NCI-H1105 treated with DMSO at 0.1 percent for 48 hours (cell line): ENCODE data around the gene TCF7.
"Not testable (repeated sequence)": the region's sequence is repeated elsewhere in the genome, so short reads cannot be mapped to it uniquely, and the experiment has no call there.

Source experiments
- DNase-seq: peaks from one replicate; lab custom pipeline; 2025; lab: John Stamatoyannopoulos, UW

TCF7 gene

GRCh38 chr5:134145041-134145757 lies 30.7 kb downstream of the TCF7 start:
- no peak for DNase-seq

GRCh38 chr5:134145779-134146581 lies 31.5 kb downstream of the TCF7 start:
- DNase-seq = peak; percentile 1

GRCh38 chr5:134146651-134147518 lies 32.4 kb downstream of the TCF7 start:
- DNase-seq = no peak

- DNase-seq = no peak
These were observed 33.8 kb downstream of the TCF7 start for GRCh38 chr5:134148316-134148715.

- DNase-seq = no peak
These were observed 34.6 kb downstream of the TCF7 start for GRCh38 chr5:134148986-134149539.

- no peak for DNase-seq
These were observed 35.3 kb downstream of the TCF7 start for GRCh38 chr5:134149571-134150303.

- no peak for DNase-seq
These were observed 37.2 kb downstream of the TCF7 start for GRCh38 chr5:134151723-134152122.

- DNase-seq = not testable (repeated sequence)
These were observed 37.8 kb downstream of the TCF7 start for GRCh38 chr5:134152173-134152832.

- DNase-seq = no peak
These were observed 38.8 kb downstream of the TCF7 start for GRCh38 chr5:134153241-134153640.

- DNase-seq = no peak
These were observed 39.2 kb downstream of the TCF7 start for GRCh38 chr5:134153657-134154056.

- DNase-seq = no peak
These were observed 47.3 kb downstream of the TCF7 start for GRCh38 chr5:134161513-134162395.

- DNase-seq = no peak
These were observed 48.1 kb downstream of the TCF7 start for GRCh38 chr5:134162592-134162991.

- DNase-seq = no peak
These were observed 57.5 kb downstream of the TCF7 start for GRCh38 chr5:134171972-134172371.

- peak; percentile 6 for DNase-seq
These were observed 60.7 kb downstream of the TCF7 start for GRCh38 chr5:134174841-134175839.

GRCh38 chr5:134175921-134176510 lies 61.5 kb downstream of the TCF7 start:
- peak; percentile 8 for DNase-seq

GRCh38 chr5:134176511-134177368 lies 62.3 kb downstream of the TCF7 start, which contains the start of gene SKP1:
Gene SKP1, minus strand, starts transcription at chr5:134176950. Its CDS starts 2,928 bp downstream, at chr5:134174022.
- DNase-seq = peak; percentile 59
